NT2/D1 (cell line): ENCODE data around the gene NAAA.

Experiments
- DNase-seq: peaks from one replicate; pipeline ENCODE4 v3.0.0-alpha.2; 2011; ENCODE audit warnings: low read depth, low spot score
- H3K27me3 ChIP-seq: 2 replicates; pipeline ENCODE4 v1.6.0; 2011; ENCODE audit warnings: mild to moderate bottlenecking; ENCODE audit not compliant: insufficient read length, insufficient read depth
- H3K36me3 ChIP-seq: 2 replicates; pipeline ENCODE4 v1.6.1; 2011; ENCODE audit warnings: mild to moderate bottlenecking, low read length, mixed read lengths; ENCODE audit not compliant: insufficient read depth, insufficient read length
- H3K4me1 ChIP-seq: 2 replicates; pipeline ENCODE4 v1.5.1; 2011; ENCODE audit not compliant: insufficient read depth, insufficient read length
- H3K4me3 ChIP-seq: 2 replicates; pipeline ENCODE4 v1.5.1; 2011; ENCODE audit warnings: low read depth; ENCODE audit not compliant: insufficient read length
- H3K9ac ChIP-seq: 2 replicates; pipeline ENCODE4 v1.6.0; 2011; ENCODE audit warnings: low read depth; ENCODE audit not compliant: insufficient read length
- H3K9me3 ChIP-seq: 2 replicates; pipeline ENCODE4 v1.5.1; 2011; ENCODE audit warnings: mild to moderate bottlenecking, low read length; ENCODE audit not compliant: insufficient read depth
- SUZ12 ChIP-seq: IDR thresholded peaks from 2 replicates; pipeline ENCODE4 v1.6.1; 2011; ENCODE audit not compliant: insufficient read length, insufficient read depth; ENCODE audit errors: extremely low read depth
- YY1 ChIP-seq: IDR thresholded peaks from 2 replicates; pipeline ENCODE4 v1.6.1; 2011; ENCODE audit not compliant: insufficient read length, insufficient read depth
- ZNF274 ChIP-seq: IDR thresholded peaks from 2 replicates; pipeline ENCODE4 v1.6.1; 2011; ENCODE audit warnings: mild to moderate bottlenecking, low read depth, low read length

Gene NAAA

DNA sequence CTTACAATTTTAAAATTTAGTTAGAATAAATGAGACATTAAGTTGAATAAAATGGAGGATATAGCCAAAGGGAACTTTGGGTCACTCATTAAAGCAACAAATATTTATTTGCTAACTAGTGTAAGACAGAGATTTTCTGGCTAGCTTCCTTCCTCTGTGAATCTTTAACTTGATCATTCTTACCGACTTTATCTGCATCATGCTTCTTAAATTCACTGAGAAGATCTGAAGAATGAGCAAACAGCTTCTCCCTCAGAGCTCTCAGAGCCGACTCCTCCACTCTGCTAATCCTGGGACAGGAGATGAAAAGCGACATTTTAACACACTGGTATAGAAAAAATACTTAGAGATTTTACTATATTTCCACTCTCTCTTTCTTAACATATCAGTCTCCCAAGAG is 73.7 kb downstream of the NAAA start:
- Histone ChIP-seq H3K4me1 (no peaks in the 10 kb centered on the region), H3K27me3 (no peaks in the 10 kb centered on the region)

More for the DNA sequence above, 73.7 kb downstream of the NAAA start:
- Histone ChIP-seq H3K36me3 (no peaks in the 10 kb centered on the region), H3K9me3 (no peaks in the 10 kb centered on the region), H3K4me3 (no peak overlapping the region), H3K9ac (no peak overlapping the region)
- no peak for DNase-seq
- no peak for TF ChIP-seq YY1
- no peak for TF ChIP-seq SUZ12
- TF ChIP-seq ZNF274, result no peak
